NCI-H146 treated with DMSO at 0.1 percent for 48 hours (cell line): Measurements from ENCODE around the gene GPRASP1.

Experiments
- DNase-seq: peaks from one replicate; lab custom pipeline; 2025; ENCODE audit not compliant: unreplicated experiment; lab: John Stamatoyannopoulos, UW

Gene GPRASP1

DNA sequence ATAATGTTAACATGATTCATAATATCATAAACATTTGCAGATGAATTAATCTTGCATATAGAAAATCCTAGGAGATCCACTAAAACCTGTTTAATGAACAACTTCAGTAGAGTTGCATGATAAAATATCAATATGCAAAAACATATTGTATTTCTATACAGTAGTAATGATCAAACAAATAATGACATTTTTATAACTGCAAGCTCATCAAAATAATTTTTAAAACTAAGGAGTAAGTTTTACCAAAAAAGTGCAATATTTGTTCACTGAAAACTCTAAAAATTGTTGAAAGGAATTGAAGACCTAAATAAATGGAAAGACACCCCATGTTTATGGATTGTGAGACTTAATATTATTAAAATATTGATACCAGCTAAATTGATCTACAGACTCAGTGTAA lies 45.0 kb downstream of the GPRASP1 start:
- DNase-seq, result no peak

DNA sequence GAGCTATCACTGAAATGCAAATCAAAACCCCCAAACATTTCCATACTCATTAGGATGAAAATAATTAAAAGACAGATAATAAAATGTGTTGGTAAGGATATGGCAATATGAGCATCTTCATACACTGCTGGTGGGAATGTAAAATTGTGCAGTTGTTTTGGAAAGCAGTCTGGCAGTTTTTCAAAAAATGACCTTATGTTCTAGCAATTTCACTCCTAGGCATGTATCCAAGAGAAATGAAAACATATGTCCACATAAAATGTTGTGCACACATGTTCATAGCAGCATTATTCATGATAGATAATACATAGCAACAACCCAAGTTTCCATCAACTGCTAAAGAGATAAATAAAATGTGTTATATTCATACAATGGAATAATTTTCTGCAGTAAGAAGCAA lies 46.2 kb downstream of the GPRASP1 start:
- no peak for DNase-seq
